ENCODE measurements around the gene TRAF1. TPM values are rescaled to one million over a fixed set of nuclear protein-coding genes. Genes with fewer than 3 reads are reported as not detected.

TRAF1 gene
- total and polyA plus RNA-seq, 8 donors: 1.3 to 8.1 (median 2.4) TPM

GRCh38 chr9:120875643-120875953 is 51.0 kb downstream of the TRAF1 start:
- no peaks in the 10 kb centered on the region for H3K36me3 ChIP-seq
- ATAC-seq (no peak), FAIRE-seq (no peak), DNase-seq (no peak)
- peak overlapping the region in 1 of 4 donors; percentile 75 for H3K27ac ChIP-seq
- WGBS, 2 donors: 57 to 60% methylated on average over 7 of the region's 7 CpGs
- H3K27me3 ChIP-seq: no peaks in the 10 kb centered on the region
- no peaks in the 10 kb centered on the region for H3K4me1 ChIP-seq
- no peak for TF ChIP-seq CTCF (IDR thresholded peaks at IDR 0.05)
- intact Hi-C loops (cut with DNase I): loop anchor here in 1 of 3 donors (10.0 kb wide), 1 partner anchor 49 kb away; the partner anchor contains the start of gene TRAF1
- H3K9me3 ChIP-seq: no peaks in the 10 kb centered on the region
- H3K4me3 ChIP-seq: peak overlapping the region in 1 of 4 donors; percentile 69

GRCh38 chr9:120875195-120875565 is 51.4 kb downstream of the TRAF1 start:
- Histone ChIP-seq H3K9me3 (no peaks in the 10 kb centered on the region), H3K4me3 (no peak overlapping the region), H3K27ac (no peak overlapping the region), H3K27me3 (no peaks in the 10 kb centered on the region), H3K36me3 (no peaks in the 10 kb centered on the region), H3K4me1 (no peaks in the 10 kb centered on the region)
- ATAC-seq (no peak), FAIRE-seq (no peak), DNase-seq (no peak)
- TF ChIP-seq CTCF (IDR thresholded peaks at IDR 0.05): no peak
- WGBS, 2 donors: 86 to 93% methylated on average over 4 of the region's 4 CpGs
- intact Hi-C loops (cut with DNase I): loop anchor here in 1 of 3 donors (10.0 kb wide), 1 partner anchor 50 kb away; the partner anchor contains the start of gene TRAF1

GRCh38 chr9:120874226-120875194 is 52.1 kb downstream of the TRAF1 start:
- WGBS, 2 donors: 95 to 96% methylated on average over 10 of the region's 10 CpGs
- Histone ChIP-seq H3K36me3 (no peaks in the 10 kb centered on the region), H3K4me1 (no peaks in the 10 kb centered on the region), H3K9me3 (no peaks in the 10 kb centered on the region), H3K4me3 (no peak overlapping the region), H3K27ac (no peak overlapping the region), H3K27me3 (no peaks in the 10 kb centered on the region)
- DNase-seq (no peak), ATAC-seq (no peak), FAIRE-seq (no peak)
- no peak for TF ChIP-seq CTCF (IDR thresholded peaks at IDR 0.05)
- intact Hi-C loops (cut with DNase I): loop anchor here in 1 of 3 donors (10.0 kb wide), 1 partner anchor 50 kb away; the partner anchor contains the start of gene TRAF1

GRCh38 chr9:120873512-120873911 is 53.1 kb downstream of the TRAF1 start:
- Histone ChIP-seq H3K27ac (no peak overlapping the region), H3K36me3 (no peaks in the 10 kb centered on the region), H3K4me3 (no peak overlapping the region), H3K4me1 (no peaks in the 10 kb centered on the region), H3K9me3 (no peaks in the 10 kb centered on the region), H3K27me3 (no peaks in the 10 kb centered on the region)
- WGBS, 2 donors: 77 to 87% methylated on average over 4 of the region's 4 CpGs
- intact Hi-C loops (cut with DNase I): loop anchor here in 1 of 3 donors (10.0 kb wide), 1 partner anchor 51 kb away; the partner anchor contains the start of gene TRAF1
- DNase-seq (no peak), FAIRE-seq (no peak), ATAC-seq (no peak)
- TF ChIP-seq CTCF (IDR thresholded peaks at IDR 0.05): no peak

Data from pancreas (tissue), 10 donors.